Neural crest cell (in vitro differentiated cells): ENCODE measurements around the gene GABRG3. TPM values are rescaled to one million over a fixed set of nuclear protein-coding genes. Genes with fewer than 3 reads are reported as not detected.

ENCODE experiments used
- DNase-seq: peaks from one replicate; pipeline ENCODE4 v3.0.0; 2021; ENCODE audit warnings: low read depth, mixed read lengths, low spot score
- H3K27ac Mint-ChIP-seq: one replicate; pipeline ENCODE4 v1.8.0; 2021; ENCODE audit warnings: mild to moderate bottlenecking, mixed read lengths; ENCODE audit not compliant: unreplicated experiment
- H3K27me3 Mint-ChIP-seq: 2 replicates; pipeline ENCODE4 v1.8.0; 2021; ENCODE audit warnings: low read depth, mild to moderate bottlenecking, mixed read lengths
- H3K36me3 Mint-ChIP-seq: 2 replicates; pipeline ENCODE4 v1.8.0; 2021; ENCODE audit warnings: low read depth, mild to moderate bottlenecking, mixed read lengths
- H3K4me1 Mint-ChIP-seq: 2 replicates; pipeline ENCODE4 v1.8.0; 2021; ENCODE audit warnings: mixed read lengths
- H3K4me3 Mint-ChIP-seq: one replicate; pipeline ENCODE4 v1.8.0; 2021; ENCODE audit warnings: mild to moderate bottlenecking, mixed read lengths
- H3K9me3 Mint-ChIP-seq: 2 replicates; pipeline ENCODE4 v1.8.0; 2021; ENCODE audit warnings: mixed read lengths
- total RNA-seq: library from RNA; stranded (reverse); gene quantifications from 2 replicates; pipeline ENCODE4 v1.2.1, GENCODE V29; 2021
- TF ChIP-seq, protein P1 (sequence below): fragments of 200-600 bp; sonication (generic); conservative IDR thresholded peaks from 2 replicates; pipeline ENCODE4 v1.5.0; 2021; ENCODE audit warnings: antibody characterized with exemption, mild to moderate bottlenecking

Gene GABRG3
- total RNA-seq, 1 donor from 2014 or later, result 4.5 TPM

DNA sequence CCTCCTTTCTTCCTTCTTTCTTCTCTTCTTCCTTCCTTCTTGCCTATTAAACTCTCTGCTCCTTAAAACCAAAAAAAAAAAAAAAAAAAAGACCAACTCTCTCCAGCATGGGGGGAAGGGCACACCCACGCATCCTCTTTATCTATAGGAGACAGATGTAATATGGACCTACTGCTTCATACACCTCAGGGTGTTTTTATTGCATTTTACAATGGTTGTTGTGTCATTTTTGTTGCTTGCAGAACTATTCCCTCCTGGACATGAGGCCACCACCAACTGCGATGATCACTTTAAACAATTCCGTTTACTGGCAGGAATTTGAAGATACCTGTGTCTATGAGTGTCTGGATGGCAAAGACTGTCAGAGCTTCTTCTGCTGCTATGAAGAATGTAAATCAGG is 561.4 kb downstream of the GABRG3 start:
- H3K4me3 Mint-ChIP-seq, result no peak overlapping the region
- TF ChIP-seq, protein P1, sequence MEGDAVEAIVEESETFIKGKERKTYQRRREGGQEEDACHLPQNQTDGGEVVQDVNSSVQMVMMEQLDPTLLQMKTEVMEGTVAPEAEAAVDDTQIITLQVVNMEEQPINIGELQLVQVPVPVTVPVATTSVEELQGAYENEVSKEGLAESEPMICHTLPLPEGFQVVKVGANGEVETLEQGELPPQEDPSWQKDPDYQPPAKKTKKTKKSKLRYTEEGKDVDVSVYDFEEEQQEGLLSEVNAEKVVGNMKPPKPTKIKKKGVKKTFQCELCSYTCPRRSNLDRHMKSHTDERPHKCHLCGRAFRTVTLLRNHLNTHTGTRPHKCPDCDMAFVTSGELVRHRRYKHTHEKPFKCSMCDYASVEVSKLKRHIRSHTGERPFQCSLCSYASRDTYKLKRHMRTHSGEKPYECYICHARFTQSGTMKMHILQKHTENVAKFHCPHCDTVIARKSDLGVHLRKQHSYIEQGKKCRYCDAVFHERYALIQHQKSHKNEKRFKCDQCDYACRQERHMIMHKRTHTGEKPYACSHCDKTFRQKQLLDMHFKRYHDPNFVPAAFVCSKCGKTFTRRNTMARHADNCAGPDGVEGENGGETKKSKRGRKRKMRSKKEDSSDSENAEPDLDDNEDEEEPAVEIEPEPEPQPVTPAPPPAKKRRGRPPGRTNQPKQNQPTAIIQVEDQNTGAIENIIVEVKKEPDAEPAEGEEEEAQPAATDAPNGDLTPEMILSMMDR, result no peak
- no peak for DNase-seq
- H3K9me3 Mint-ChIP-seq, result peaks cover 4% of the 10 kb centered on the region
- no peaks in the 10 kb centered on the region for H3K4me1 Mint-ChIP-seq
- H3K27me3 Mint-ChIP-seq, result peaks cover 4% of the 10 kb centered on the region
- no peak overlapping the region for H3K27ac Mint-ChIP-seq
- H3K36me3 Mint-ChIP-seq, result no peaks in the 10 kb centered on the region

DNA sequence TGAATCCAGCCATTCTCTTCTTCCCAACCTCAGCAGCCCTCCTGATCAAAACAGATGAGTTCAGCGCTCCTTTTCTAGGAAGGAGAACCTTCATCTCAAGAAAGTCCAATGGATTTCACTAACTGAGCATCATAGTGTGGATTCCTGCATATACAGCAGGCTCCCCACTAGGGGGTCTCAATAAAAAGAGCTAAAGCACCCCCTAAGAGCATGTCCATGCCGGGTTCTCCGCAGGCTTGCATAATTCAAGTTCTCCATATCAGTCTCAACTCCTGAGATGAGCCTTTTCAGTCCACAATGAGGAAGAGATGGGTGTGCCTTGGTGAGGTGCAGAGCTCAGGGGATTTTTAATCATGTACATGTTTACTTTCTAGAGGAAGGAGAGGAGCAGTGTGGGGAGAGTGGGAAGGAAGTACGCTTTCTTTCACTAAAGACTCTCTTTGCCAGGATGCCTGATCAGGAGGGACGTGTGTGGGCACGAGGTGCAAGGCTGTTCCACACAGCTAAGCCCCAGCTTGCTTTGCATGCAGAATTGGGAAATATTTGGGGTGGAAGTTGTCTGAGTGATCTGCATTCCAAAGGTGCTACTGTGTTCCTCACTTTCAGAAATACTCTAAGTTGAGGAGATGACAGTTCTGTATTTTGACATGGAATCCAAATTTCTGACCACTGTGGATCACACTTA is 564.6 kb downstream of the GABRG3 start:
- Mint-ChIP-seq H3K36me3 (no peaks in the 10 kb centered on the region), H3K27ac (no peak overlapping the region), H3K9me3 (no peaks in the 10 kb centered on the region), H3K27me3 (peaks cover 4% of the 10 kb centered on the region), H3K4me1 (peaks cover 5% of the 10 kb centered on the region), H3K4me3 (no peak overlapping the region)
- TF ChIP-seq, protein P1, result no peak
- no peak for DNase-seq

DNA sequence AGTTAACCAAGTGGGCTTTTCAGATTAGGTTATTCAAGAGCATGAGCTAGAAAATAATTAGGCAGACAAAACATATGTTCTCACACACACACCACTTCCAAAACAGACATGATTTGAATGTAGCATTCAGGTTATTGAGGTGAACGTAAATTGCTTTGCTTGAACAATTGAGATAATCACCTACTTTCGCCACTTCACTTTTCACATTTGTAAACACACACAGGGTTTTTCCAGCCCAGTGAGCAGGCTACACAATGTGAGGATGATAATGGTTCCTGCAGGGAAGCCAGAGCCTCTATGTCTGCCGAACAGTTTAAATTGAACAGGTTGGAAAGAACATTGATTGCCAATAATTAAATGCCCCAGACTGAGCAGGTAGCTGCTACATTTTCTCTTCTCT is 567.3 kb downstream of the GABRG3 start:
- DNase-seq, result no peak
- Mint-ChIP-seq H3K36me3 (no peaks in the 10 kb centered on the region), H3K27ac (no peak overlapping the region), H3K27me3 (peaks cover 4% of the 10 kb centered on the region), H3K4me3 (no peak overlapping the region), H3K4me1 (peaks cover 5% of the 10 kb centered on the region), H3K9me3 (no peaks in the 10 kb centered on the region)
- TF ChIP-seq, protein P1, result no peak

DNA sequence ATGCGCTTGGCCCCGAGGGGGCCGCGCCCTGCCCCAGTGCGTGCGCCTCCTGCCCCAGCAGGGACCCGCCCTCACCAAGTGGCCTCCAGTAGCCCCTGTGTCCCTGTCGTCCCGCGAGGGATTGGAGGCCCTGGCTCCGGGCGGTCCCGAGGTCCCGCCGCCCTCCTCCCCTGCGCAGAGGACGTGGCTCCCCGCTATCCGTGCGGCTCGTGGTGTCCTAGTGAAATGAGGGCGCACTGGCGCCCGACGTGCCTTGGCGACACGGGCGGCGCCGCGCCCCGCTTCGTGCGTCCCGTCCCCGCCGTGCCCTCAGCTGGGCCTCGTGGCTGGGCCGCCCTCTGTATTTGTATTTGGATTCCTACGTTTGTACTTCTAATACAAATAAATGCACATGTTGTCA is 570.6 kb downstream of the GABRG3 start:
- H3K27ac Mint-ChIP-seq, result no peak overlapping the region

DNA sequence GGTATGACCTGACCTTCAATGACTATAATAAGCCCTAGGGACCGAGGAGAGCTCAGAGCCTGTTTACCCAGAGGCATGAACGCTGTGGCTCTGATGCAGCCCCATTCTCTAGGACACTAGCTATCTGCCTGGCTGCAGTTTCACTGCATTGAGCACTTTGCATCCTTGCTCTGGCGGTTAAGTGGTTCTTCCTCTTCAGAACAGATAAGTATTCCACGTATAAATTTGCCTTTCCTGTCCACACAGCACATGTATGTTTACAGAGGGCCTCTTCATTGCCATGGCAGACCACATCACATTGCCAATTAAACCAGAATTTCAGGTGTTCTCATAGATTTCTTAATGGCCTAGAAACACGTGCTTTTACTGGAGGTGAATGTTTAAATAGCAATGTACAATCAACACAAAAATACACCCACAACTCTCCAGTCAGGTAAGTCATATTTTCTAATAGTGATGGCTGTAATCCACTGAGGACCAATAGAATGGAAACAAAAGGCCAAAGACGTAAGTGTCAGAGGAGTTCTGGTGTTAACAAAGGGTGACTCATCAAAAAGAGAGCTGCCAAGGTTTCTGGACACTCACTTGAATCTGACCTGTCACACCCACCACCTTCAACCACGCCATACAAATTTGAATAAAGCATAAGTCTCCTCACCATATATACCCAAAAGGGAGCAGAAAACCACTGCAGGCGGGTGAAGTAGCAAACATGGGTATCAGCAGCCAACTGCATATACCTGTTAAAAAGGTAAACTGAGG is 574.7 kb downstream of the GABRG3 start:
- Mint-ChIP-seq H3K9me3 (no peaks in the 10 kb centered on the region), H3K36me3 (no peaks in the 10 kb centered on the region), H3K4me3 (no peak overlapping the region), H3K4me1 (peaks cover 3% of the 10 kb centered on the region), H3K27me3 (no peaks in the 10 kb centered on the region), H3K27ac (no peak overlapping the region)
- TF ChIP-seq, protein P1, result no peak
- no peak for DNase-seq

More for the DNA sequence above, 570.6 kb downstream of the GABRG3 start:
- TF ChIP-seq, protein P1, result no peak
- Mint-ChIP-seq H3K4me1 (peaks cover 5% of the 10 kb centered on the region), H3K27me3 (no peaks in the 10 kb centered on the region), H3K9me3 (no peaks in the 10 kb centered on the region), H3K36me3 (no peaks in the 10 kb centered on the region), H3K4me3 (no peak overlapping the region)
- no peak for DNase-seq
